HepG2 (cell line): ENCODE results near the gene F13B. TPM values are rescaled to one million over a fixed set of nuclear protein-coding genes. Genes with fewer than 3 reads are reported as not detected.

Experiments used
- CHD4 ChIP-seq: fragments of 200-600 bp; sonication (generic); IDR thresholded peaks from 2 replicates; pipeline ENCODE4 v1.7.0; 2017; ENCODE audit warnings: mild to moderate bottlenecking, low read length, borderline replicate concordance
- DNMT1 ChIP-seq: sonication (generic); formaldehyde crosslinking; IDR thresholded peaks from 2 replicates; pipeline ENCODE4 v1.5.1; 2020; ENCODE audit warnings: mild to moderate bottlenecking, missing genetic modification reagents
- EP300 ChIP-seq, 3 experiments: sonication (generic) in 1 of 3; formaldehyde crosslinking in 1 of 3; IDR thresholded peaks; 2 replicates each; pipeline versions ENCODE4 v1.5.1 to v1.6.1; 2011 to 2020; ENCODE audit warnings: low read depth in 2 of 3, low read length in 2 of 3, borderline replicate concordance in 1 of 3, improper control_type of control experiment in 1 of 3, mild to moderate bottlenecking in 1 of 3, missing genetic modification reagents in 1 of 3, moderate library complexity in 1 of 3
- GMEB1 ChIP-seq: sonication (generic); formaldehyde crosslinking; IDR thresholded peaks from 2 replicates; pipeline ENCODE4 v1.5.1; 2020; ENCODE audit warnings: missing genetic modification reagents, mild to moderate bottlenecking, borderline replicate concordance
- KLF9 ChIP-seq: IDR thresholded peaks from 2 replicates; pipeline ENCODE4 v1.6.1; 2016; ENCODE audit warnings: low read depth
- MYPOP ChIP-seq: sonication (generic); formaldehyde crosslinking; IDR thresholded peaks from 2 replicates; pipeline ENCODE4 v1.8.1; 2023; ENCODE audit warnings: mild to moderate bottlenecking, moderate library complexity, missing genetic modification reagents
- NR0B2 ChIP-seq: sonication (generic); formaldehyde crosslinking; IDR thresholded peaks from 2 replicates; pipeline ENCODE4 v1.4.0; 2020; ENCODE audit warnings: mild to moderate bottlenecking, missing genetic modification reagents
- NR2F1 ChIP-seq, 2 experiments: fragments of 450-650 bp in 1 of 2; formaldehyde crosslinking in 1 of 2; IDR thresholded peaks; 2 replicates each; pipeline versions ENCODE4 v1.5.0 to v1.6.1; 2016 to 2020; ENCODE audit warnings: mild to moderate bottlenecking in 1 of 2, missing compliant biosample characterization in 1 of 2, missing genetic modification reagents in 1 of 2, moderate library complexity in 1 of 2
- POLR2A ChIP-seq, 2 experiments: IDR thresholded peaks; 2 replicates each; pipeline ENCODE4 v1.6.1; 2011; ENCODE audit warnings: low read depth in 2 of 2, low read length in 2 of 2, mild to moderate bottlenecking in 1 of 2, moderate library complexity in 1 of 2; ENCODE audit not compliant: insufficient read depth in 1 of 2
- PPARG ChIP-seq: conservative IDR thresholded peaks from 2 replicates; pipeline ENCODE4 v1.6.1; 2016; ENCODE audit warnings: missing biosample characterization, missing genetic modification reagents
- PRMT3 ChIP-seq: sonication (generic); formaldehyde crosslinking; IDR thresholded peaks from 2 replicates; pipeline ENCODE4 v1.8.1; 2022; ENCODE audit warnings: low read depth, mild to moderate bottlenecking, moderate library complexity, missing genetic modification reagents, borderline replicate concordance
- RARA ChIP-seq: IDR thresholded peaks from 2 replicates; pipeline ENCODE4 v1.6.1; 2016; ENCODE audit warnings: missing genetic modification reagents, missing compliant biosample characterization
- TFDP1 ChIP-seq: IDR thresholded peaks from 2 replicates; pipeline ENCODE4 v1.6.1; 2016; ENCODE audit warnings: missing compliant biosample characterization, missing genetic modification reagents, borderline replicate concordance
- TRIM24 ChIP-seq: sonication (generic); formaldehyde crosslinking; IDR thresholded peaks from 2 replicates; pipeline ENCODE4 v1.8.0; 2022; ENCODE audit warnings: mild to moderate bottlenecking, missing genetic modification reagents
- ZBTB1 ChIP-seq: sonication (generic); formaldehyde crosslinking; IDR thresholded peaks from 2 replicates; pipeline ENCODE4 v1.4.0; 2020; ENCODE audit warnings: missing genetic modification reagents, borderline replicate concordance
- ZBTB25 ChIP-seq: IDR thresholded peaks from 2 replicates; pipeline ENCODE4 v1.6.1; 2018; ENCODE audit warnings: missing genetic modification reagents
- ZNF503 ChIP-seq: sonication (generic); formaldehyde crosslinking; IDR thresholded peaks from 2 replicates; pipeline ENCODE4 v1.4.0; 2020; ENCODE audit warnings: missing genetic modification reagents
- ZNF530 ChIP-seq: sonication (generic); formaldehyde crosslinking; IDR thresholded peaks from 2 replicates; pipeline ENCODE4 v1.5.0; 2020; ENCODE audit warnings: low read depth, mild to moderate bottlenecking, missing genetic modification reagents
- ZNF552 ChIP-seq: sonication (generic); formaldehyde crosslinking; IDR thresholded peaks from 2 replicates; pipeline ENCODE4 v1.9.0; 2022; ENCODE audit warnings: missing genetic modification reagents, mild to moderate bottlenecking, borderline replicate concordance
- ZNF562 ChIP-seq: sonication (generic); formaldehyde crosslinking; IDR thresholded peaks from 2 replicates; pipeline ENCODE4 v1.8.0; 2022; ENCODE audit warnings: missing genetic modification reagents, borderline replicate concordance
- ZNF777 ChIP-seq: sonication (generic); formaldehyde crosslinking; IDR thresholded peaks from 2 replicates; pipeline ENCODE4 v1.4.0; 2020; ENCODE audit warnings: missing genetic modification reagents
- ZNF878 ChIP-seq: sonication (generic); formaldehyde crosslinking; IDR thresholded peaks from 2 replicates; pipeline ENCODE4 v1.8.1; 2023; ENCODE audit warnings: mild to moderate bottlenecking, missing genetic modification reagents, moderate library complexity
- polyA plus RNA-seq, 8 experiments: library from polyadenylated mRNA; depleted of rRNA in 3 of 8; stranded (reverse) in 7 of 8; unstranded in 1 of 8; fragments of >200 nt; fragmentation: Illumina TruSeq in 4 of 8; extraction: Trizol in 4 of 8; gene quantifications; 2 replicates each; pipeline versions ENCODE4 v1.2.1 to v1.2.3, GENCODE V29; 2011 to 2016; ENCODE audit warnings: low read depth in 4 of 8, missing spikeins in 1 of 8, mixed read lengths in 1 of 8; ENCODE audit not compliant: insufficient read depth in 1 of 8
- total RNA-seq, 5 experiments: library from RNA; depleted of rRNA; stranded (reverse); fragments of >200 nt; fragmentation: Illumina TruSeq; extraction: Trizol; gene quantifications; 2 replicates each; pipeline ENCODE4 v1.2.3, GENCODE V29; 2016; ENCODE audit warnings: low read depth in 1 of 5

F13B gene
- total and polyA plus RNA-seq, 2 of the 13 experiments (the other 11 are each of a cell fraction or from before 2014, with no cell fraction given) = 0.41 to 2.7 TPM

- TF ChIP-seq CHD4 (no peak), MYPOP (no peak), EP300 (IDR thresholded peaks at IDR 0.05; ENCODE audit: low read depth in 2 of 2, low read length in 2 of 2) (peak in 1 of 2 experiments; percentile 63; a peak in 2 of 4 replicates), EP300 (CRISPR knock-in tag; IDR thresholded peaks at IDR 0.05; ENCODE audit: borderline replicate concordance) (no peak), PPARG (CRISPR knock-in tag) (no peak), TRIM24 (CRISPR knock-in tag) (no peak), PRMT3 (CRISPR knock-in tag) (no peak), GMEB1 (CRISPR knock-in tag) (no peak), ZBTB1 (CRISPR knock-in tag) (no peak), RARA (peak; percentile 75), DNMT1 (CRISPR knock-in tag) (no peak), ZNF530 (no peak), ZNF503 (CRISPR knock-in tag) (no peak; the same call in 1 of the 2 replicates), POLR2A (IDR thresholded peaks at IDR 0.05; ENCODE audit: insufficient read depth in 1 of 2, low read depth in 2 of 2, low read length in 2 of 2) (no peak), KLF9 (CRISPR knock-in tag) (no peak), ZNF878 (CRISPR knock-in tag) (no peak), ZNF552 (CRISPR knock-in tag) (no peak), ZNF777 (no peak), TFDP1 (CRISPR knock-in tag) (no peak), NR0B2 (CRISPR knock-in tag) (no peak), NR2F1 (CRISPR knock-in tag; IDR thresholded peaks at IDR 0.05) (no peak), ZBTB25 (no peak), ZNF562 (CRISPR knock-in tag) (no peak)
Measured at GRCh38 chr1:197067457-197067818, 378 bp upstream of the F13B start (continued).
